H1 (cell line): ENCODE measurements around the gene SLC20A1. TPM values are rescaled to one million over a fixed set of nuclear protein-coding genes. Genes with fewer than 3 reads are reported as not detected.

Experiments
- ASH2L ChIP-seq: fragments of 200-600, 300-600 bp; sonication (generic); IDR thresholded peaks from one replicate; pipeline ENCODE4 v1.7.1; 2017; ENCODE audit warnings: low read length
- BACH1 ChIP-seq: IDR thresholded peaks from 2 replicates; pipeline ENCODE4 v1.6.1; 2012; ENCODE audit warnings: low read length, improper control_type of control experiment
- CBX8 ChIP-seq: fragments of 300-800, 300-1000 bp; sonication (generic); IDR thresholded peaks from 2 replicates; pipeline ENCODE4 v1.7.1; 2016; ENCODE audit warnings: low read depth, low read length, borderline replicate concordance
- EP300 ChIP-seq, 2 experiments: IDR thresholded peaks; 1 replicate in 1 of 2; 2 replicates in 1 of 2; pipeline ENCODE4 v1.6.1; 2011 to 2012; ENCODE audit warnings: low read depth in 2 of 2, low read length in 2 of 2, mild to moderate bottlenecking in 2 of 2, borderline replicate concordance in 1 of 2, inconsistent platforms in 1 of 2, moderate library complexity in 1 of 2
- FOSL1 ChIP-seq: IDR thresholded peaks from 2 replicates; pipeline ENCODE4 v1.6.1; 2011; ENCODE audit warnings: mild to moderate bottlenecking, low read depth, low read length, moderate library complexity; ENCODE audit not compliant: insufficient read depth
- POLR2AphosphoS5 ChIP-seq: IDR thresholded peaks from 2 replicates; pipeline ENCODE4 v1.6.1; 2011; ENCODE audit warnings: low read depth, low read length
- SIX5 ChIP-seq: IDR thresholded peaks from 2 replicates; pipeline ENCODE4 v1.6.1; 2011; ENCODE audit warnings: mild to moderate bottlenecking, low read depth, low read length
- YY1 ChIP-seq: IDR thresholded peaks from 2 replicates; pipeline ENCODE4 v1.6.1; 2011; ENCODE audit warnings: low read depth, mild to moderate bottlenecking, low read length
- polyA plus RNA-seq, 7 experiments: library from polyadenylated mRNA; depleted of rRNA in 3 of 7; stranded (reverse) in 5 of 7; unstranded in 2 of 7; fragments of >200 nt in 5 of 7; fragments of 200-250 nt in 2 of 7; gene quantifications; 1 replicate in 5 of 7; 2 replicates in 1 of 7; 4 replicates in 1 of 7; pipeline versions ENCODE4 v1.2.1 to v1.2.3, GENCODE V29; 2011 to 2013; ENCODE audit warnings: missing spikeins in 2 of 7, mixed read lengths in 2 of 7
- total RNA-seq: library from RNA; stranded (reverse); fragmentation: NEBNext Ultra II Directional; extraction: Animal tissue kit (Norgen Biotek cat#: 25700); gene quantifications from 2 replicates; pipeline ENCODE4 v1.2.1, GENCODE V29; 2021
- TF ChIP-seq, protein P1 (sequence below): fragments of 300-600 bp; sonication (generic); IDR thresholded peaks from 2 replicates; pipeline ENCODE4 v1.7.1; 2012; ENCODE audit warnings: low read length, moderate library complexity, mild to moderate bottlenecking, inconsistent platforms; ENCODE audit not compliant: insufficient replicate concordance

SLC20A1 gene
- total and polyA plus RNA-seq, 2 of the 8 experiments (the other 6 are each of a cell fraction or from before 2014, with no cell fraction given): 42.6 to 105 TPM

DNA sequence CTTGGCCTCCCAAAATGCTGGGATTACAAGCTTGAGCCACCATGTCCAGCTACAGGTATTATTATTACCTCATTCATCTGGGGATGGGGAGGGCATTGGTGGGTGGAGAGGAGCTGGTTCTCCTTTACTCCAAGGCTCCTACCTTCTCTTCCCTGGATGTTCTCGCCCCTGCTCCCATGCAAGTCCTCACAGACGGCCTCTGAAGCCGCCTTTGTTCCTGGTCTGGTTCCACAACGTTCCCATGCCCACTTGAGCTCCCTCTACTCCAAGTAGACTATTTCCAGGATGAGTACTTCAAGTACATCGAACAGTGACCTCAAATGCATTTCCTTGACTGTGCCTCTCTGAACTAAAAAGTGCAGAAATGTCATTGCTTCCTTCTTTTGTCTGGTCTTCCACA lies 3.2 kb upstream of the SLC20A1 start (continued):
- TF ChIP-seq CBX8 (no peak), YY1 (no peak), ASH2L (no peak), SIX5 (no peak), POLR2AphosphoS5 (no peak), FOSL1 (no peak), BACH1 (no peak), EP300 (IDR thresholded peaks at IDR 0.05; ENCODE audit: borderline replicate concordance in 1 of 2, low read depth in 2 of 2, low read length in 2 of 2) (no peak)
- TF ChIP-seq, protein P1, sequence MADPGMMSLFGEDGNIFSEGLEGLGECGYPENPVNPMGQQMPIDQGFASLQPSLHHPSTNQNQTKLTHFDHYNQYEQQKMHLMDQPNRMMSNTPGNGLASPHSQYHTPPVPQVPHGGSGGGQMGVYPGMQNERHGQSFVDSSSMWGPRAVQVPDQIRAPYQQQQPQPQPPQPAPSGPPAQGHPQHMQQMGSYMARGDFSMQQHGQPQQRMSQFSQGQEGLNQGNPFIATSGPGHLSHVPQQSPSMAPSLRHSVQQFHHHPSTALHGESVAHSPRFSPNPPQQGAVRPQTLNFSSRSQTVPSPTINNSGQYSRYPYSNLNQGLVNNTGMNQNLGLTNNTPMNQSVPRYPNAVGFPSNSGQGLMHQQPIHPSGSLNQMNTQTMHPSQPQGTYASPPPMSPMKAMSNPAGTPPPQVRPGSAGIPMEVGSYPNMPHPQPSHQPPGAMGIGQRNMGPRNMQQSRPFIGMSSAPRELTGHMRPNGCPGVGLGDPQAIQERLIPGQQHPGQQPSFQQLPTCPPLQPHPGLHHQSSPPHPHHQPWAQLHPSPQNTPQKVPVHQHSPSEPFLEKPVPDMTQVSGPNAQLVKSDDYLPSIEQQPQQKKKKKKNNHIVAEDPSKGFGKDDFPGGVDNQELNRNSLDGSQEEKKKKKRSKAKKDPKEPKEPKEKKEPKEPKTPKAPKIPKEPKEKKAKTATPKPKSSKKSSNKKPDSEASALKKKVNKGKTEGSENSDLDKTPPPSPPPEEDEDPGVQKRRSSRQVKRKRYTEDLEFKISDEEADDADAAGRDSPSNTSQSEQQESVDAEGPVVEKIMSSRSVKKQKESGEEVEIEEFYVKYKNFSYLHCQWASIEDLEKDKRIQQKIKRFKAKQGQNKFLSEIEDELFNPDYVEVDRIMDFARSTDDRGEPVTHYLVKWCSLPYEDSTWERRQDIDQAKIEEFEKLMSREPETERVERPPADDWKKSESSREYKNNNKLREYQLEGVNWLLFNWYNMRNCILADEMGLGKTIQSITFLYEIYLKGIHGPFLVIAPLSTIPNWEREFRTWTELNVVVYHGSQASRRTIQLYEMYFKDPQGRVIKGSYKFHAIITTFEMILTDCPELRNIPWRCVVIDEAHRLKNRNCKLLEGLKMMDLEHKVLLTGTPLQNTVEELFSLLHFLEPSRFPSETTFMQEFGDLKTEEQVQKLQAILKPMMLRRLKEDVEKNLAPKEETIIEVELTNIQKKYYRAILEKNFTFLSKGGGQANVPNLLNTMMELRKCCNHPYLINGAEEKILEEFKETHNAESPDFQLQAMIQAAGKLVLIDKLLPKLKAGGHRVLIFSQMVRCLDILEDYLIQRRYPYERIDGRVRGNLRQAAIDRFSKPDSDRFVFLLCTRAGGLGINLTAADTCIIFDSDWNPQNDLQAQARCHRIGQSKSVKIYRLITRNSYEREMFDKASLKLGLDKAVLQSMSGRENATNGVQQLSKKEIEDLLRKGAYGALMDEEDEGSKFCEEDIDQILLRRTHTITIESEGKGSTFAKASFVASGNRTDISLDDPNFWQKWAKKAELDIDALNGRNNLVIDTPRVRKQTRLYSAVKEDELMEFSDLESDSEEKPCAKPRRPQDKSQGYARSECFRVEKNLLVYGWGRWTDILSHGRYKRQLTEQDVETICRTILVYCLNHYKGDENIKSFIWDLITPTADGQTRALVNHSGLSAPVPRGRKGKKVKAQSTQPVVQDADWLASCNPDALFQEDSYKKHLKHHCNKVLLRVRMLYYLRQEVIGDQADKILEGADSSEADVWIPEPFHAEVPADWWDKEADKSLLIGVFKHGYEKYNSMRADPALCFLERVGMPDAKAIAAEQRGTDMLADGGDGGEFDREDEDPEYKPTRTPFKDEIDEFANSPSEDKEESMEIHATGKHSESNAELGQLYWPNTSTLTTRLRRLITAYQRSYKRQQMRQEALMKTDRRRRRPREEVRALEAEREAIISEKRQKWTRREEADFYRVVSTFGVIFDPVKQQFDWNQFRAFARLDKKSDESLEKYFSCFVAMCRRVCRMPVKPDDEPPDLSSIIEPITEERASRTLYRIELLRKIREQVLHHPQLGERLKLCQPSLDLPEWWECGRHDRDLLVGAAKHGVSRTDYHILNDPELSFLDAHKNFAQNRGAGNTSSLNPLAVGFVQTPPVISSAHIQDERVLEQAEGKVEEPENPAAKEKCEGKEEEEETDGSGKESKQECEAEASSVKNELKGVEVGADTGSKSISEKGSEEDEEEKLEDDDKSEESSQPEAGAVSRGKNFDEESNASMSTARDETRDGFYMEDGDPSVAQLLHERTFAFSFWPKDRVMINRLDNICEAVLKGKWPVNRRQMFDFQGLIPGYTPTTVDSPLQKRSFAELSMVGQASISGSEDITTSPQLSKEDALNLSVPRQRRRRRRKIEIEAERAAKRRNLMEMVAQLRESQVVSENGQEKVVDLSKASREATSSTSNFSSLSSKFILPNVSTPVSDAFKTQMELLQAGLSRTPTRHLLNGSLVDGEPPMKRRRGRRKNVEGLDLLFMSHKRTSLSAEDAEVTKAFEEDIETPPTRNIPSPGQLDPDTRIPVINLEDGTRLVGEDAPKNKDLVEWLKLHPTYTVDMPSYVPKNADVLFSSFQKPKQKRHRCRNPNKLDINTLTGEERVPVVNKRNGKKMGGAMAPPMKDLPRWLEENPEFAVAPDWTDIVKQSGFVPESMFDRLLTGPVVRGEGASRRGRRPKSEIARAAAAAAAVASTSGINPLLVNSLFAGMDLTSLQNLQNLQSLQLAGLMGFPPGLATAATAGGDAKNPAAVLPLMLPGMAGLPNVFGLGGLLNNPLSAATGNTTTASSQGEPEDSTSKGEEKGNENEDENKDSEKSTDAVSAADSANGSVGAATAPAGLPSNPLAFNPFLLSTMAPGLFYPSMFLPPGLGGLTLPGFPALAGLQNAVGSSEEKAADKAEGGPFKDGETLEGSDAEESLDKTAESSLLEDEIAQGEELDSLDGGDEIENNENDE: no peak
